NCI-H1436 (cell line): ENCODE results near the gene NGF.

ENCODE experiments used
- DNase-seq: peaks from one replicate; lab custom pipeline; 2025; lab: John Stamatoyannopoulos, UW

Gene NGF

GRCh38 chr1:115336741-115337140 lies 1.3 kb downstream of the NGF start:
- DNase-seq: no peak

- DNase-seq: no peak
Measured at GRCh38 chr1:115332813-115333608, 5.0 kb downstream of the NGF start.

- DNase-seq: no peak
Measured at GRCh38 chr1:115331558-115332331, 6.3 kb downstream of the NGF start.

GRCh38 chr1:115330480-115331013 lies 7.5 kb downstream of the NGF start:
- no peak for DNase-seq

GRCh38 chr1:115329965-115330364 lies 8.1 kb downstream of the NGF start:
- DNase-seq: no peak

- DNase-seq: no peak
Measured at GRCh38 chr1:115327270-115327669, 10.8 kb downstream of the NGF start.

GRCh38 chr1:115326419-115326818 lies 11.6 kb downstream of the NGF start:
- no peak for DNase-seq

GRCh38 chr1:115325874-115326273 lies 12.2 kb downstream of the NGF start:
- no peak for DNase-seq

GRCh38 chr1:115324649-115325420 lies 13.2 kb downstream of the NGF start:
- no peak for DNase-seq

GRCh38 chr1:115323366-115324004 lies 14.6 kb downstream of the NGF start:
- DNase-seq: no peak

GRCh38 chr1:115322631-115323030 lies 15.4 kb downstream of the NGF start:
- DNase-seq: no peak

- DNase-seq: no peak
Measured at GRCh38 chr1:115320377-115320776, 17.7 kb downstream of the NGF start.

- no peak for DNase-seq
Measured at GRCh38 chr1:115319706-115320105, 18.3 kb downstream of the NGF start.

- DNase-seq: no peak
Measured at GRCh38 chr1:115317101-115318012, 20.7 kb downstream of the NGF start.

GRCh38 chr1:115314765-115315164 lies 23.3 kb downstream of the NGF start:
- DNase-seq: no peak

GRCh38 chr1:115314092-115314491 lies 24.0 kb downstream of the NGF start:
- DNase-seq: no peak

- DNase-seq: no peak
Measured at GRCh38 chr1:115313182-115313581, 24.9 kb downstream of the NGF start.

- DNase-seq: no peak
Measured at GRCh38 chr1:115312742-115313141, 25.3 kb downstream of the NGF start.

- no peak for DNase-seq
Measured at GRCh38 chr1:115311474-115311989, 26.5 kb downstream of the NGF start.
